ENCODE measurements around the gene USP53.

The USP53 gene

DNA sequence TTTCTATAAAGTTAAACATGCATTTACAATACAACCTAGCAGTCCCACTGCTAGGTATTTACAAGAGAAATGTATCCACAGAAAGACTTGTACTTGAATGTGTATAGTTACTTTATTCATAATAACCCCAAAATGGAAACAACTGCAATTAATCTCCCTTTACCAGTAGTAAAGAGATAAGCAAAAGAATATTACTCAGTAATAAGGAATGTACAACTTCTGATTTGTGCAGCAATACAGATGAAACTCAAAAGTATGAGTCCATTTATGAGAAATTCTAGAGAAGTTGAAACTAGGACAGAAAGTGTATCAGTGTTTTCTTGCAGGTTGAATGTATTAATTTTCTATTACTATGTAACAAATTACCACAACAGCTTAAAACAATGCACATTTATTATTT lies 15.2 kb downstream of the USP53 start:
- peak; percentile 57; the same call in 2 of the 3 replicates for ATAC-seq
- no peak for TF ChIP-seq RARB (CRISPR knock-in tag; IDR thresholded peaks at IDR 0.05)
- no peak for TF ChIP-seq ESRRG (CRISPR knock-in tag; IDR thresholded peaks at IDR 0.05)
- TF ChIP-seq, protein P1, sequence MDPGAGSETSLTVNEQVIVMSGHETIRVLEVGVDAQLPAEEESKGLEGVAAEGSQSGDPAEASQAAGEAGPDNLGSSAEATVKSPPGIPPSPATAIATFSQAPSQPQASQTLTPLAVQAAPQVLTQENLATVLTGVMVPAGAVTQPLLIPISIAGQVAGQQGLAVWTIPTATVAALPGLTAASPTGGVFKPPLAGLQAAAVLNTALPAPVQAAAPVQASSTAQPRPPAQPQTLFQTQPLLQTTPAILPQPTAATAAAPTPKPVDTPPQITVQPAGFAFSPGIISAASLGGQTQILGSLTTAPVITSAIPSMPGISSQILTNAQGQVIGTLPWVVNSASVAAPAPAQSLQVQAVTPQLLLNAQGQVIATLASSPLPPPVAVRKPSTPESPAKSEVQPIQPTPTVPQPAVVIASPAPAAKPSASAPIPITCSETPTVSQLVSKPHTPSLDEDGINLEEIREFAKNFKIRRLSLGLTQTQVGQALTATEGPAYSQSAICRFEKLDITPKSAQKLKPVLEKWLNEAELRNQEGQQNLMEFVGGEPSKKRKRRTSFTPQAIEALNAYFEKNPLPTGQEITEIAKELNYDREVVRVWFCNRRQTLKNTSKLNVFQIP (CRISPR knock-in tag; IDR thresholded peaks at IDR 0.05; ENCODE audit: borderline replicate concordance, low read depth), result no peak
- TF ChIP-seq, protein P2, sequence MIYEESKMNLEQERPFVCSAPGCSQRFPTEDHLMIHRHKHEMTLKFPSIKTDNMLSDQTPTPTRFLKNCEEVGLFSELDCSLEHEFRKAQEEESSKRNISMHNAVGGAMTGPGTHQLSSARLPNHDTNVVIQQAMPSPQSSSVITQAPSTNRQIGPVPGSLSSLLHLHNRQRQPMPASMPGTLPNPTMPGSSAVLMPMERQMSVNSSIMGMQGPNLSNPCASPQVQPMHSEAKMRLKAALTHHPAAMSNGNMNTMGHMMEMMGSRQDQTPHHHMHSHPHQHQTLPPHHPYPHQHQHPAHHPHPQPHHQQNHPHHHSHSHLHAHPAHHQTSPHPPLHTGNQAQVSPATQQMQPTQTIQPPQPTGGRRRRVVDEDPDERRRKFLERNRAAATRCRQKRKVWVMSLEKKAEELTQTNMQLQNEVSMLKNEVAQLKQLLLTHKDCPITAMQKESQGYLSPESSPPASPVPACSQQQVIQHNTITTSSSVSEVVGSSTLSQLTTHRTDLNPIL (CRISPR knock-in tag; IDR thresholded peaks at IDR 0.05; ENCODE audit: low read depth), result no peak
- TF ChIP-seq, protein P3, sequence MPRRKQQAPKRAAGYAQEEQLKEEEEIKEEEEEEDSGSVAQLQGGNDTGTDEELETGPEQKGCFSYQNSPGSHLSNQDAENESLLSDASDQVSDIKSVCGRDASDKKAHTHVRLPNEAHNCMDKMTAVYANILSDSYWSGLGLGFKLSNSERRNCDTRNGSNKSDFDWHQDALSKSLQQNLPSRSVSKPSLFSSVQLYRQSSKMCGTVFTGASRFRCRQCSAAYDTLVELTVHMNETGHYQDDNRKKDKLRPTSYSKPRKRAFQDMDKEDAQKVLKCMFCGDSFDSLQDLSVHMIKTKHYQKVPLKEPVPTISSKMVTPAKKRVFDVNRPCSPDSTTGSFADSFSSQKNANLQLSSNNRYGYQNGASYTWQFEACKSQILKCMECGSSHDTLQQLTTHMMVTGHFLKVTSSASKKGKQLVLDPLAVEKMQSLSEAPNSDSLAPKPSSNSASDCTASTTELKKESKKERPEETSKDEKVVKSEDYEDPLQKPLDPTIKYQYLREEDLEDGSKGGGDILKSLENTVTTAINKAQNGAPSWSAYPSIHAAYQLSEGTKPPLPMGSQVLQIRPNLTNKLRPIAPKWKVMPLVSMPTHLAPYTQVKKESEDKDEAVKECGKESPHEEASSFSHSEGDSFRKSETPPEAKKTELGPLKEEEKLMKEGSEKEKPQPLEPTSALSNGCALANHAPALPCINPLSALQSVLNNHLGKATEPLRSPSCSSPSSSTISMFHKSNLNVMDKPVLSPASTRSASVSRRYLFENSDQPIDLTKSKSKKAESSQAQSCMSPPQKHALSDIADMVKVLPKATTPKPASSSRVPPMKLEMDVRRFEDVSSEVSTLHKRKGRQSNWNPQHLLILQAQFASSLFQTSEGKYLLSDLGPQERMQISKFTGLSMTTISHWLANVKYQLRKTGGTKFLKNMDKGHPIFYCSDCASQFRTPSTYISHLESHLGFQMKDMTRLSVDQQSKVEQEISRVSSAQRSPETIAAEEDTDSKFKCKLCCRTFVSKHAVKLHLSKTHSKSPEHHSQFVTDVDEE (CRISPR knock-in tag; IDR thresholded peaks at IDR 0.05), result no peak

DNA sequence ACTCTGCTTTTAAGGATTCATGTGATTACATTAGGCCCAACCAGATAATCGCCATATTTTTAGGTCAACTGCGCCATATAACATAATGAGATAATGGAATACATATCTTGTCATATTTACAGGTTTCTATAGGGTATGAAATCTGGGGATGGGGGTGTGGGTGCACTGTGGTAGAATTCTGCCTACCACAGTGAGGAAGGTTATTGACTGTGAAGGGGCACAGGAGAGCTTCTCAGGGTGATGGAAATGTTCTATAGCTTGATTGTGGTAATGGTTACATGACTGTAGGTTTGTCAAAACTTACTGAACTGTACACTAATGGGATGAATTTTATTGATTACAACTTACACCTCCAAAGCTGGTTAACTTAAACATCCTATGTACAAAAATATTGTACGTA lies 15.9 kb downstream of the USP53 start:
- no peak for ATAC-seq
- no peak for TF ChIP-seq RARB (CRISPR knock-in tag; IDR thresholded peaks at IDR 0.05)
- no peak for TF ChIP-seq CSDC2 (CRISPR knock-in tag; IDR thresholded peaks at IDR 0.05)

DNA sequence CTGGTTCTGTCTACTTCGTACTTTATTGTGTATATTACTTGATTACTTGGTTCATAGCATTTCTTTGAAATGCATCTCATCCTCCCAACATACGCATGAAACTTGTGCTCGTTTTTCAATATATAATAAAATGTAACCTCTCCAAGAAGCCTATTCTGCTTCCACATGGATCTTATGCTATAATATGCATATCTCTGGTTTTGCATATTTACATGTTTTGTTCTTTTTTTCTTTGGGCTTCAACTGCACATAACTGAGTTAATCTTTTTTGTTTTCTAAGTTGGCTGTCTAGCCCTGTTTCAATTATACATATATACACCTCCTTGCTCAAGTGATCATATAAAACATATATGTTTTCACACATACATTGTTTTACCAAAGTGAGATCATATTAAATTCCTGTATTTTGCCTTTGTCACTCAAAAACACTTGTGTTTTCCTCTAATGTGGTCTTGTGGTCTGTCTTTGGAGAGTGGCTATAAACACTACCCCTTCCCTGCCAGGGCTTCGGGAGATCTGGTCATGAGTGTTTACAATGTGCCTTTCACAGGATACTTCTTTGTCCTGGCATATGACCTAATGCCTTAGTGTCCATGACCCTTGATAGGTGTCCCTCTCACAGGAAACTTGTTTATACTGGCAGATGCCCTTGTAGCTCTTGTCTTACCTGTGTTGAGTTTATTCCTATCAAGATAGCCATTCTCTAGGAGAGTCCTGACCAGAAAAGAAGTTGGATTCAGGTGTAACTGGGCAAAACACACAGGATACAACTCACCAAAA lies 17.6 kb downstream of the USP53 start:
- TF ChIP-seq, protein P4, sequence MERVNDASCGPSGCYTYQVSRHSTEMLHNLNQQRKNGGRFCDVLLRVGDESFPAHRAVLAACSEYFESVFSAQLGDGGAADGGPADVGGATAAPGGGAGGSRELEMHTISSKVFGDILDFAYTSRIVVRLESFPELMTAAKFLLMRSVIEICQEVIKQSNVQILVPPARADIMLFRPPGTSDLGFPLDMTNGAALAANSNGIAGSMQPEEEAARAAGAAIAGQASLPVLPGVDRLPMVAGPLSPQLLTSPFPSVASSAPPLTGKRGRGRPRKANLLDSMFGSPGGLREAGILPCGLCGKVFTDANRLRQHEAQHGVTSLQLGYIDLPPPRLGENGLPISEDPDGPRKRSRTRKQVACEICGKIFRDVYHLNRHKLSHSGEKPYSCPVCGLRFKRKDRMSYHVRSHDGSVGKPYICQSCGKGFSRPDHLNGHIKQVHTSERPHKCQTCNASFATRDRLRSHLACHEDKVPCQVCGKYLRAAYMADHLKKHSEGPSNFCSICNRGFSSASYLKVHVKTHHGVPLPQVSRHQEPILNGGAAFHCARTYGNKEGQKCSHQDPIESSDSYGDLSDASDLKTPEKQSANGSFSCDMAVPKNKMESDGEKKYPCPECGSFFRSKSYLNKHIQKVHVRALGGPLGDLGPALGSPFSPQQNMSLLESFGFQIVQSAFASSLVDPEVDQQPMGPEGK (CRISPR knock-in tag; IDR thresholded peaks at IDR 0.05; ENCODE audit: borderline replicate concordance), result no peak
- ATAC-seq, result no peak

DNA sequence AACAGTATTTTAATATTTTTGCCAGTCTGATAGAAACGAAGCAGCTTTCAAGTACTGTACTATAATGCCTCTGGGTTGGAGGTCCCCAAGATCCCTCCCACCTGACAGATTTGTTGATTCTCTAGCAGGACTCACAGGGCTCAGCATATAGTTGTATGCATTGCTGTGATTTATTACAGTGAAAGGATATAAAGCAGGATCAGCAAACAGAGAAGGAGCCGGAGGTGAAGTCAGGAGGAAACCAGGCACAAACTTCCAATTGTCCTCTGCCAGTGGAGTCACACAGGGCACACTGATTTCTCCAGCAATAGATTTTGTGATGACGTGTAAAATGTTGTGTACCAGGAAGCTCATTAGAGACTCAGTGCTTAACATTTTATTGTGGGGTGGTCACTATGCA lies 19.0 kb downstream of the USP53 start:
- no peak for TF ChIP-seq ZFP3 (CRISPR knock-in tag; IDR thresholded peaks at IDR 0.05)
- TF ChIP-seq PPARA (CRISPR knock-in tag; IDR thresholded peaks at IDR 0.05; ENCODE audit: borderline replicate concordance), result no peak
- TF ChIP-seq, protein P4 (CRISPR knock-in tag; IDR thresholded peaks at IDR 0.05; ENCODE audit: borderline replicate concordance), result no peak
- no peak for TF ChIP-seq ZC3H10 (CRISPR knock-in tag; IDR thresholded peaks at IDR 0.05)
- TF ChIP-seq TCF4 (CRISPR knock-in tag; IDR thresholded peaks at IDR 0.05; ENCODE audit: borderline replicate concordance), result no peak
- TF ChIP-seq GLIS3 (CRISPR knock-in tag; IDR thresholded peaks at IDR 0.05), result no peak
- TF ChIP-seq ZNF8 (CRISPR knock-in tag; IDR thresholded peaks at IDR 0.05), result no peak
- ATAC-seq, result no peak

DNA sequence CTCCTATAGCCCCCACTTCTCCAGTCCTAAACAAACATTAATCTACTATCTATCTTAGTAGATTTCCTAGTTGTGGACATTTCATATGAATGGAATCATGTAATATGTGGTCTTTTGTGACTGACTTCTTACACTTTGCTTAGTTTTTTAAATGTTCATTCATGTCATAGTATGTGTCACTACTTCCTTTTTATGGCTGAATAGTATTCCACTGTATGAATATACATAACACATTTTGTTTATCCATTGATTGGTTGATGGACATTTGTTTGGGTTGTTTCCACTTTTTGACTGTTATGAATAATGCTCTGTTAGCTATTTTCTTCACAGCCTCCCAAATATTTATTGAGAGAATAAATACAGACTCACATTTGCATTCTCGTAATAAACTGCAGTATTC lies 19.8 kb downstream of the USP53 start:
- ATAC-seq, result no peak
- no peak for TF ChIP-seq ZC3H10 (CRISPR knock-in tag; IDR thresholded peaks at IDR 0.05)
- TF ChIP-seq, protein P3 (CRISPR knock-in tag; IDR thresholded peaks at IDR 0.05), result no peak
- no peak for TF ChIP-seq PPARA (CRISPR knock-in tag; IDR thresholded peaks at IDR 0.05; ENCODE audit: borderline replicate concordance)
- TF ChIP-seq ZNF565 (CRISPR knock-in tag; conservative IDR thresholded peaks at IDR 0.05; ENCODE audit: low read depth), result no peak
- TF ChIP-seq, protein P1 (CRISPR knock-in tag; IDR thresholded peaks at IDR 0.05; ENCODE audit: borderline replicate concordance, low read depth), result no peak
- TF ChIP-seq SNAI2 (CRISPR knock-in tag; IDR thresholded peaks at IDR 0.05), result no peak
- no peak for TF ChIP-seq ZFP3 (CRISPR knock-in tag; IDR thresholded peaks at IDR 0.05)
- no peak for TF ChIP-seq RARB (CRISPR knock-in tag; IDR thresholded peaks at IDR 0.05)
- TF ChIP-seq ISL1 (CRISPR knock-in tag; IDR thresholded peaks at IDR 0.05), result no peak
- no peak for TF ChIP-seq ESRRG (CRISPR knock-in tag; IDR thresholded peaks at IDR 0.05)
